ENCODE results near the gene FAM117A.

The FAM117A gene

DNA sequence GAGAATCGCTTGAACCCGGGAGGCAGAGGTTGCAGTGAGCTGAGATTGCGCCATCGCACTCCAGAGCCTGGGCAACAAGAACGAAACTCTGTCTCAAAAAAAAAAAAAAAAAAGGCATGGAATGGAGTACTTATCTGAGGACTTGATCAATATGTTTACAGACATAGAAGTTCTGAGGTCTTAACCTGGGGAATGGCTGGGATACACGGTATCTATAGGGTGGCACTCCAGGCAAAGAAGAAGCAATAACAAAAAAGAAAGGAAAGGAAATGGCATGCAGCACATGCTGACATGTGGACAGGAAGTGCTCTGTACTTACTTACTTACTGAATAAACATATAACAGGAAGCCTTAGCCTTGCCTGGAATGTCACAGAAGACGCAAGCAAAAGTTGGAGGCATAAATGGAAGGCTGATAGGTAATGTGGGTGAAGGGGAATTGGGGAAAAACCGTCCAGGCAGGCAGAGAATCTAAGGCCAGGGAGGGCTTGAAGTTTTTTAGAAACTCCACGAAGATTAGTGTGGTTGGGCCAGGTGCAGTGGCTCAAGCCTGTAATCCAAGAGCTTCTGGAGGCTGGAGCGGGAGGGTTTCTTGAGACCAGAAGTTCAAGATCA lies 75.9 kb downstream of the FAM117A start (continued):
- TF ChIP-seq ZNF549 (tag by site-specific recombination; IDR thresholded peaks at IDR 0.05), result no peak
- no peak for TF ChIP-seq ZNF10 (tag by site-specific recombination; IDR thresholded peaks at IDR 0.05)

DNA sequence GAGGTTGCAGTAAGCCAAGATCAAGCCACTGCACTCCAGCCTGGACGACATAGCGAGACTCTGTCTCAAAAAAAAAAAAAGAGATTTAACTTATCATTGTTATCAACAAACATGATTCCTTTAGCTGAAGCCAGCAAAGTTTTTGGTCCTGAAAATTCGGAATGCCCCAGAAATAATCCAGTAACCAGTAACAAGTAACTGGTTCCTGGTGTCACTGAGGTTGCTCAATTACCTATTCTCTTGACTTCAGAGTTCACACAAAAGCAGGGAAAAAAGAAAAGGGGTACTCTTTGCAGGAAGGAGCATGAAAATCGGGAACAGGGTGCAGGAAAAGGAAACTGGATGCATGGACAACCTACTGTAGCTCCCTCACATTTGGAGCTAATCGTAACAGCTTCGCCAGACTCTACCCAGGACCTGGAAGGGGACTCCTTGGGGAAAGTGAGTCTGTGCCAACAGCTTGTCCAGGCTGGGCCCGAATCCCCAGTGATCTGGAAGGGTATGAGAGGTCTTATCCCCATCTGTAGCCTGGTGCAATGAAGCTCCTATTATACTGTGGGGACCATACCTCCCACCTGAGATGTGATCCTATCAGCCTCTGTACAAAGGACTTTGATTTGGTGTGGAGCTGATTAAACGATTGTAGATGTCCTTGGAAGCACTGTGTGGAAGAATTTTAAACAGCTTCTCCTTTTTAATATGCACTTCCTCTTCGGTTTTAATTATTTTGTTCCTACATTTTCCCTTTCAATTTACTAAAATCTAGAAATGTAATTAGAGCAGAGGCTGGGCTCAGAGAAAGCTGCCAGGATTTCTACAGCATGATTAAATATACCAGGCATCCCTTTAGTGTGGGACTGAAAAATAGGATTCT lies 82.6 kb downstream of the FAM117A start:
- Histone ChIP-seq H3K4me1 (ENCODE audit: control insufficient read depth, insufficient read depth, low read length) (peaks cover 3% of the 10 kb centered on the region; the same call in 1 of the 2 replicates), H3K9me3 (ENCODE audit: control insufficient read depth, insufficient read depth, low read depth, low read length) (no peaks in the 10 kb centered on the region), H3K36me3 (ENCODE audit: control insufficient read depth in 2 of 2, insufficient read depth in 1 of 2, low read length in 2 of 2) (no peaks in the 10 kb centered on the region), H3K27ac (ENCODE audit: extremely low read depth, low read depth, low read length) (no peak overlapping the region), H3K4me3 (ENCODE audit: low read depth, low read length) (no peak overlapping the region)
- TF ChIP-seq, protein P1, sequence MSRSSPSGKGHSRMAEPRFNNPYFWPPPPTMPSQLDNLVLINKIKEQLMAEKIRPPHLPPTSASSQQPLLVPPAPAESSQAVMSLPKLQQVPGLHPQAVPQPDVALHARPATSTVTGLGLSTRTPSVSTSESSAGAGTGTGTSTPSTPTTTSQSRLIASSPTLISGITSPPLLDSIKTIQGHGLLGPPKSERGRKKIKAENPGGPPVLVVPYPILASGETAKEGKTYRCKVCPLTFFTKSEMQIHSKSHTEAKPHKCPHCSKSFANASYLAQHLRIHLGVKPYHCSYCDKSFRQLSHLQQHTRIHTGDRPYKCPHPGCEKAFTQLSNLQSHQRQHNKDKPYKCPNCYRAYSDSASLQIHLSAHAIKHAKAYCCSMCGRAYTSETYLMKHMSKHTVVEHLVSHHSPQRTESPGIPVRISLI (tag by site-specific recombination; IDR thresholded peaks at IDR 0.05), result no peak
- 0 out of 2 replicates have a peak, but pooled peaks have one; percentile 24 for TF ChIP-seq ZNF600 (tag by site-specific recombination; IDR thresholded peaks at IDR 0.05)
- POLR2A ChIA-PET, result no interaction called here
- CTCF ChIA-PET, result interaction anchor here (0.6 to 1.9 kb wide), 10 partner anchors 9 to 170 kb away, joined by 3 to 11 read pairs (median 4); no protein-coding TSS in a partner anchor

DNA sequence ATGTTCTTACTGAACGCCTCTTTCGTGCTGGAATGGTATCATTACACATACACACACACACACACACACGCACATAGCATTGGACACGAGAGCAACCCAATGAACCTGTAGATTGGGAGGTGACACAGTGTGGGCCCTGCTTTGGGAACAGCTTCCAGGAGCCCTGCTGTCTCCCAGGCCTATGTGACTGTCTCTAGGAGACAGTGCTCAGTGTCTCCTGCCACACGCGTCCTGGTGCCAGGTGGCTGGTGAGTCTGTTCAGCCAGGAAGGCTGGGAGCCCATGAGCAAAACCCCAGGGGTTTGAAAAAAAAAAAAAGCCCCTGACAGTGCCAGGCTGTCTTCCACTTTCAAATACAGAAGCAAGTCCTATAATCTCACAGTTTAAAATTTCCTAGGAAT lies 83.6 kb downstream of the FAM117A start:
- H3K4me3 ChIP-seq (ENCODE audit: low read depth, low read length), result no peak overlapping the region
- POLR2A ChIA-PET, result no interaction called here
- H3K4me1 ChIP-seq (ENCODE audit: control insufficient read depth, insufficient read depth, low read length), result peaks cover 7% of the 10 kb centered on the region; the same call in 1 of the 2 replicates
- CTCF ChIA-PET, result interaction anchor here (0.6 to 2.7 kb wide), 4 partner anchors 15 to 208 kb away, joined by 4 to 11 read pairs (median 8); no protein-coding TSS in a partner anchor
- H3K9me3 ChIP-seq (ENCODE audit: control insufficient read depth, insufficient read depth, low read depth, low read length), result no peaks in the 10 kb centered on the region
- TF ChIP-seq ZNF623 (tag by site-specific recombination; IDR thresholded peaks at IDR 0.05) (no peak), ZNF292 (tag by site-specific recombination; IDR thresholded peaks at IDR 0.05; ENCODE audit: borderline replicate concordance, low read depth) (no peak), ZNF621 (tag by site-specific recombination; IDR thresholded peaks at IDR 0.05) (no peak), ZNF366 (tag by site-specific recombination; conservative IDR thresholded peaks at IDR 0.05) (no peak), REPIN1 (tag by site-specific recombination; IDR thresholded peaks at IDR 0.05; ENCODE audit: low read depth) (no peak), ZNF707 (tag by site-specific recombination; IDR thresholded peaks at IDR 0.05) (no peak), ZBTB48 (tag by site-specific recombination; IDR thresholded peaks at IDR 0.05) (no peak), ZNF658 (tag by site-specific recombination; IDR thresholded peaks at IDR 0.05) (no peak), ZNF146 (tag by site-specific recombination; IDR thresholded peaks at IDR 0.05) (no peak), KLF9 (tag by site-specific recombination; IDR thresholded peaks at IDR 0.05; ENCODE audit: low read depth) (no peak), ZNF664 (tag by site-specific recombination; IDR thresholded peaks at IDR 0.05) (no peak), ZNF404 (tag by site-specific recombination; IDR thresholded peaks at IDR 0.05) (no peak), KLF7 (tag by site-specific recombination; IDR thresholded peaks at IDR 0.05; ENCODE audit: borderline replicate concordance) (no peak), IKZF3 (tag by site-specific recombination; IDR thresholded peaks at IDR 0.05) (no peak)
- TF ChIP-seq, protein P2, sequence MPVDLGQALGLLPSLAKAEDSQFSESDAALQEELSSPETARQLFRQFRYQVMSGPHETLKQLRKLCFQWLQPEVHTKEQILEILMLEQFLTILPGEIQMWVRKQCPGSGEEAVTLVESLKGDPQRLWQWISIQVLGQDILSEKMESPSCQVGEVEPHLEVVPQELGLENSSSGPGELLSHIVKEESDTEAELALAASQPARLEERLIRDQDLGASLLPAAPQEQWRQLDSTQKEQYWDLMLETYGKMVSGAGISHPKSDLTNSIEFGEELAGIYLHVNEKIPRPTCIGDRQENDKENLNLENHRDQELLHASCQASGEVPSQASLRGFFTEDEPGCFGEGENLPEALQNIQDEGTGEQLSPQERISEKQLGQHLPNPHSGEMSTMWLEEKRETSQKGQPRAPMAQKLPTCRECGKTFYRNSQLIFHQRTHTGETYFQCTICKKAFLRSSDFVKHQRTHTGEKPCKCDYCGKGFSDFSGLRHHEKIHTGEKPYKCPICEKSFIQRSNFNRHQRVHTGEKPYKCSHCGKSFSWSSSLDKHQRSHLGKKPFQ (tag by site-specific recombination; IDR thresholded peaks at IDR 0.05), result no peak
- TF ChIP-seq, protein P3, sequence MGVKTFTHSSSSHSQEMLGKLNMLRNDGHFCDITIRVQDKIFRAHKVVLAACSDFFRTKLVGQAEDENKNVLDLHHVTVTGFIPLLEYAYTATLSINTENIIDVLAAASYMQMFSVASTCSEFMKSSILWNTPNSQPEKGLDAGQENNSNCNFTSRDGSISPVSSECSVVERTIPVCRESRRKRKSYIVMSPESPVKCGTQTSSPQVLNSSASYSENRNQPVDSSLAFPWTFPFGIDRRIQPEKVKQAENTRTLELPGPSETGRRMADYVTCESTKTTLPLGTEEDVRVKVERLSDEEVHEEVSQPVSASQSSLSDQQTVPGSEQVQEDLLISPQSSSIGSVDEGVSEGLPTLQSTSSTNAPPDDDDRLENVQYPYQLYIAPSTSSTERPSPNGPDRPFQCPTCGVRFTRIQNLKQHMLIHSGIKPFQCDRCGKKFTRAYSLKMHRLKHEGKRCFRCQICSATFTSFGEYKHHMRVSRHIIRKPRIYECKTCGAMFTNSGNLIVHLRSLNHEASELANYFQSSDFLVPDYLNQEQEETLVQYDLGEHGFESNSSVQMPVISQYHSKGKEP (tag by site-specific recombination; IDR thresholded peaks at IDR 0.05), result no peak
- H3K27ac ChIP-seq (ENCODE audit: extremely low read depth, low read depth, low read length), result no peak overlapping the region
- H3K36me3 ChIP-seq (ENCODE audit: control insufficient read depth in 2 of 2, insufficient read depth in 1 of 2, low read length in 2 of 2), result peaks cover 5 to 6% of the 10 kb centered on the region in 2 experiments
